ENCODE results near the gene IFI30.
A peak's percentile ranks its signal among the peaks of the same experiment; 100 is the strongest.
"Not testable (repeated sequence)": the region's sequence is repeated elsewhere in the genome, so short reads cannot be mapped to it uniquely, and the experiment has no call there.

The IFI30 gene

DNA sequence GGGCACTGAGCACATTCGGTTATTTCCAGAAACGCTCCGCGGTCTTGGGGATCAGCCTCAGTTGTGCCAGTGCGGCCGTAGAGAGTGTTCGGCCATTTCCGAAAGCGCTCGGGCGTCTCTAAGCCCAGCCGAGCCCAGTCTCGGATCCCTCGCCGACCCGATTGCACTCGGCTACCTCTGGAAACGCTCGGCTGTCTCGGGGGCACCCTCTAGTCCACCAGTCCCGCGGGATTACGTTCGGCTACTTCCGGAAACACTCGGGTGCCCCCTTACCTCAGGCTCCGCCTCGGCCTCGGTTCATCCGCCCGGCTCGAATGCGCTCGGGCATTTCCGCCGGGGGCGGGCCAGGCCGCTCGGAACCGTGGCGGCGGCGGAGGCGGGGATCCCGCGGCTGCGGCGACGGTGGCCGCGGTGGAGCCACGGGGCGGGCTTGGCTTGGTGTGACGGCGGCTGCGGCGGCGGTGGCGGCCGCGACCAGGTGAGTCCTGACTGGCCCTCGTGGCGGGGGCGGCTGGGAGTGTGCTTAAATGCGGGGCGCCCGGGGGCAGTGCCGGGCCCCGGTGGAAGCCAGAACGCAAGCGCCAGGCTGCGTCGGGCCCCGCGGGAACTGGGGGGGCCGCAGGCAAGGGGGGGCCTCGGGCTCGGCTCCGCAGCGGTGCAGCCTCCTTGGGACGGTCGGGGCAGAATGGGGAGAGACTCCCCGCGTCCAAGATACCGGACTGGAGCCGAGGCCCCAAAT, 20.6 kb upstream of the IFI30 start, which contains the start of gene PIK3R2:
PIK3R2 (plus strand) TSS at position 347 of the 739 bp plus-strand sequence. CDS start 2,717 bp downstream, outside the sequence.
- DNase-seq: peak; percentile 99

DNA sequence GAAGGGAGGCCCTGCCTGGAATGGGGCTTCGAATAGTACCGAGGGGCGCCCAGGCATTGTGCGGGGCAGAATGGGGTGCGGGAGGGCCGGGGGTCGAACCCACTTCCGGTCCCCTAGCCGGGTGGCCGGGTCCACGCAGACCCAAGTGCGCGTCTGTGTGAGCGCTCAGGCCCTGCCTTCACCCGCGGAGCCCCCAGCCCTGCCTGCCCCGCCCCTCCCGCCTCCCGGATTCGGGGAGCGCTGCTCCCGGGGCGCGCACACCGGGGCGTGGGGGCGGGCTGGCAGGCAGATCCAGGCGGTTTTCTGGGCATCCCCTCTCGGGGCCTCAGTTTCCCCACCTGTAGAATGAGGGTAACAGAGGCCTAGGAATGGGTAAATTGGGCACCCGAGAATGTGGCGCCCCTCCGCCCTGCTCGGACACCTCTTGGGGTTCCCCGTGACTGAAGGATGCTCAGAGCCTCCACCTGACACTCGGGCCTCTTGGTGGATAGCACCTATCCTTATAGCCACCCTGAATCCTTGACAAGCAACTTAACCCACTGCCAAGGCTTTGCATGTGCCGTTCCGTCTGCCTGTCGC, 20.0 kb upstream of the IFI30 start:
- DNase-seq: peak; percentile 32

DNA sequence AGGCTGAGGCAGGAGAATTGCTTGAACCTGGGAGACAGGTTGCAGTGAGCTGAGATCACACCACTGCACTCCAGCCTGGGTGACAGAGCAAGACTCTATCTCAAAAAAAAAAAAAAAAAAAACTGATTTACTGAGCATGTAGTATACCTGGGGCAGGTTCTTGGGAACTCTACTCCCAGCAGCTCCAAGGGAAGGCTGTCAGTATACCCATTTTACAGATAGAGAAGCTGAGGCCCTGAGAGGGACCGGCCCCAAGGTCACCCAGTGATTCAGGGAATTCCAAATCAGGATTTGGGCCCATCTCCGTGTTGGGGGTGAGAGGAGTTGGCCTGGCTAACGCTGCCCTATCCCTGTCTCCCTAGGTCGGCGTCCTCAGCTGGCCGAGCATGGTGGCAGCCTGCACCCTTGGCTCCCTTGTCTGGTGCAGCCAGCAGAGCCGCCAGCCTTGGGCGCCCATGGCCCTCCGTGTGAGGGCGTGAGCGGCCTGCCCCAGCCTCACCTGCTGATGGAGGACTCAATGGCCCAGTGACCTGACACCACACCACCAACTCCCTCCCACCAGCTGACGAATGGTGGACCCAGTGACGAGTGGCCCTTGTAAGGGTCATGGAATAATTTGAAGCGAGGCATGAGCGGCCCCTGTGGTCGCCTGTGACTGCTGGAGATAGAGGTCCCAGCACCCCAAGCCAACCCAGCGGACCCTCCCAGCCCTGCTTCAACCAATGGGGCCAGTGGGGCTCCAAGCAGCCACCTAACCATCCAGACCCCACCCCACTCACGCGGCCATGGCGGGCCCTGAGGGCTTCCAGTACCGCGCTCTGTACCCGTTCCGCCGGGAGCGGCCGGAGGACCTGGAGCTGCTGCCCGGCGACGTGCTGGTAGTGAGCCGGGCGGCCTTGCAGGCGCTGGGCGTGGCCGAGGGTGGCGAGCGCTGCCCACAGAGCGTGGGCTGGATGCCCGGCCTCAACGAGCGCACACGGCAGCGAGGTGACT, 18.2 kb upstream of the IFI30 start:
- no peak for DNase-seq

DNA sequence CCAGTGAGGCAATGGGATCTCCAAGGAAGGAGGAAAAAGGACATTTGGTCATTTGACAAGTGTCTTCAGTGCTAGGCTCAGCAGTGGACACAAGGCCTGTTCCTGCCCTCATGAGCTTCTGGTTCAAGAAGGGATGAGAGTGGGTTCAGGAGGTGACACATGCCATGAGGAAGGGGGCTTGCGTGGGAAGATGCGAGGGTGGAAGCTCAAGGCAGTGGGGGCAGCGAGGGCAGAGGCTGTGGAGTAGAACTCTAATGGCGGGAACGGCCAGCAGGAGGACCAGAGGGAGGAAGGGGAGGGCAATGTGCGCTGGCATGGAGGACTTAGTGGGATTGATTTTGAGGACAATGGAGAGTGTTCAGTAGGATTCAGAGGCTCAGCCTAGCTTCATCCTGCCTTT, 17.3 kb upstream of the IFI30 start:
- DNase-seq: no peak

DNA sequence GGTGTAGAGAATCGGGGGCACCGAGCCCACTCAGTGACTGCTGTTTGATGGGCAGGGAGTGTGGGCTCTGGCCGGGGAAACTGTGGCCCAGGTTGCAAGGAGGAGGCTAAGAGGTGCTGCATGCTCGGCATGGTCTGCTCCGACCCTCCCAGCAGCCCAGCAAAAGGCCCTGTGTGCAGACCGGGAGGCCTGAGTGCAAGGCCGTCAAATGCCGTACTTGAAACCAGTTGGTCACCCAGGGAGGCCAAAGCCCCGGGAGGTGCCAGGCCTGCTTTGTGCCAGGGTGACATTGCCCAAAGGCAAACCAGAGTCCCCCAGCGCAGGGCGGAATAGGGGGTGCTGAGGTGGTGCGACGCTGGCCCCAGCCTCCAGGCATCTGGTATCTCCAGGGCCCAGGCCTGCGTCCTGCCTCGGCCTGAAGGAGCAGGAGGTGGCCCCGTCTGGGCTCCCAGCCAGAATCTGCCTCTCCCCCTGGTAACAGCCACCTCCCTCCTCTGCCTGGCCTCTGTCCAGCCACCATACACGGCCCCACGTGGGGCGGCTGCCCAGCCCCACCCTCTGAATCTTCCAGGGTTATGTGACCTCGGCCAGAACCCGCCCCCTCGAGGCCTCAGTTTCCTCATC, 16.7 kb upstream of the IFI30 start:
- no peak for DNase-seq

DNA sequence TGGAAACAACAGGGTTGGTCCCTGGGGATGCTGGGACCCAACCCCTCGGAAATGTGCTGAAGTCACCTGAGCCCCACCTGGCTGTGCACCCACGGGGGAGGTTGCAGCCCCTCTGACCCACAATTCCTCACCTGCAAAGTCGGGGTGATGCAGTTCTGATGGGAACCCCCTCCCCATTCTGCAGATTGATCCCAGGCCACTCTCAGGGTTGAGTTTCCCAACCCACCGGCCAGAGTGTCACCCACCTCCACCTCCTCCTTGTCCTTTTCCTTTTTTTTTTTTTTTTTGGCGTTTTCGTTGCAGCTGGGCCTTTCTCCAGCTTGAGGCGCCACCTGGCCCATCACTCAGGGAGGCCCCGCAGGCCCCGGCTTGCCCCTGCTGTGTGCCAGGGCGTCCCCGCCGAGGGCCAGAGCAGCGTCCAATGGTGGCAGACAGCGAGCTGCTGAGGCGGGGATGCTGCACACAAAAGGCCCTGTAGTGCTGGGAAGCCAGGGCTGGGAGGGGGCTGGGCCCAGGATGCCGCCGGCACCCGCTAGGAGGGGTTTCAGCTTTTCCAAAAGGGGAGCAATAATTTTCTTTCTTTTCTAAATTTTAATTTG, 16.0 kb upstream of the IFI30 start:
- no peak for DNase-seq

DNA sequence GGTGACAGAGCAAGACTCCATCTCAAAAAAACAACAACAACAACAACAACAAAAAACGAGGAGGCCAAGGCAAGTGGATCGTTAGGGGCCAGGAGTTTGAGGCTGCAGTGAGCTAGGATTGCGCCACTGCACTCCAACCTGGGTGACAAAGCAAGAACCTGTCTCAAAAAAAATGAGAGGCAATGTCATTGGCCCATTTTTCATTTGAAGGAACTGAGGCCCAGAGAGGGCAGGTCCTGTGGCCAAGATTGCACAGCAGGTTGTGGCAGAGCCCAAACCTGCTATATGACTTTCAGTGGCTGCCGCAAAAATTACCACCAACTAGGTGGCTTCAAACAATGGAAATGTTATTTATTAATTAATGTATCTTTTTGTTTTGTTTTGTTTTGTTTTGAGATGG, 15.1 kb upstream of the IFI30 start:
- DNase-seq: no peak

DNA sequence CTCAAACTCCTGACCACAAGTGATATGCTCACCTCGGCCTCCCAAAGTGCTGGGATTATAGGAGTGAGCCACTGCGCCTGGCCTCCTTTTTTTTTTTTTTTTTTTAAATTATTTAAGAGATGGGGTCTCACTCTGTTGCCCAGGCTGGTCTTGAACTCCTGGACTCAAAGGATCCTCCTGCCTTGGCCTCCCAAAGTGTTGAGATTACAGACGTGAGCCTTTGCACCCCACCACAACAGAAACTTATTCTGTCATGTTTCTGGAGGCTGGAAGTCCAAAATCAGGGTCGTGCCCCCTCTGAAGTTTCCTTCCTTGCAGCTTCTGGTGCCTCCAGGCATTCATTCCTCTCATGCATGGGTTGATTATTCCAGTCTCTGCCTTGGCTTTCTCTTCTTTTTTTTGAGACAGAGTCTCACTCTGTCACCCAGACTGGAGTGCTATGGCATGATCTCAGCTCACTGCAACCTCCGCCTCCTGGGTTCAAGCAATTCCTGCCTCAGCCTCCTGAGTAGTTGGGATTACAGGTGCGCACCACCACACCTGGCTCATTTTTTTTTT, 14.5 kb upstream of the IFI30 start:
- not testable (repeated sequence) for DNase-seq

DNA sequence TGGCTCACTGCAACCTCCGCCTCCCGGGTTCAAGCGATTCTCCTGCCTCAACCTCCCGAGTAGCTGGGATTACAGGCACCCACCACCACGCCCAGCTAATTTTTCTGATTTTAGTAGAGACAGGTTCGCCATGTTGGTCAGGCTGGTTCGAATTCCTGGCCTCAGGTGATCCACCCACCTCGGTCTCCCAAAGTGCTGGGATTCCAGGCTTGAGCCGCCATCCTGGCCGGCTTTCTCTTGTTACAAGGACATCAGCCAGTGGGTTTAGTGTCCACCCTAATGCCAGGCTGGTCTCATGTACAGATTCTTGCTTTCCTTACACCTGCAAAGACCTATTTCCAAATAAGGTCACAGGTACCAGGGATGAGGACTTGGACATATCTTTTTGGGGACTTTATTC, 13.8 kb upstream of the IFI30 start:
- DNase-seq: no peak

DNA sequence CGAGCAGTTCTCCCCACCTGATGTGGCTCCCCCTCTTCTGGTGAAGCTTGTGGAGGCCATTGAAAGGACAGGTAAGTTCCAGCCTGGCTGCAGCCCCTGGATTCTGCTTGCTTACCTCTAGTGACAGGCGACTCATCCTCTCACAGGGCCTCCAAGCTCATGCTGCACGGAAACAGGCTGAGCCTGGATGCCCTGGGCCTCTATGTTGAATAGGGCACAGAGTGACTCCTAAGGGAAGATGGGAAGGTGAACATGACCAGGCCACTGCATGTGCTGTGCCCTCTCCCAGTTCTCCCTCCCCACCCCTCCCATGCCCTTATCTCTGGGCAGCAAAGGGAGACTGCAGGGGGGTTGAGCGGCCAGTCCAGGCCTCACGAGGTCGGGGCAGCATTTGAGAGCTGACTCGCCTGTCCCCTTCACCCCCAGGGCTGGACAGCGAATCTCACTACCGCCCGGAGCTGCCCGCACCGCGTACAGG, 13.1 kb upstream of the IFI30 start:
- DNase-seq: no peak

DNA sequence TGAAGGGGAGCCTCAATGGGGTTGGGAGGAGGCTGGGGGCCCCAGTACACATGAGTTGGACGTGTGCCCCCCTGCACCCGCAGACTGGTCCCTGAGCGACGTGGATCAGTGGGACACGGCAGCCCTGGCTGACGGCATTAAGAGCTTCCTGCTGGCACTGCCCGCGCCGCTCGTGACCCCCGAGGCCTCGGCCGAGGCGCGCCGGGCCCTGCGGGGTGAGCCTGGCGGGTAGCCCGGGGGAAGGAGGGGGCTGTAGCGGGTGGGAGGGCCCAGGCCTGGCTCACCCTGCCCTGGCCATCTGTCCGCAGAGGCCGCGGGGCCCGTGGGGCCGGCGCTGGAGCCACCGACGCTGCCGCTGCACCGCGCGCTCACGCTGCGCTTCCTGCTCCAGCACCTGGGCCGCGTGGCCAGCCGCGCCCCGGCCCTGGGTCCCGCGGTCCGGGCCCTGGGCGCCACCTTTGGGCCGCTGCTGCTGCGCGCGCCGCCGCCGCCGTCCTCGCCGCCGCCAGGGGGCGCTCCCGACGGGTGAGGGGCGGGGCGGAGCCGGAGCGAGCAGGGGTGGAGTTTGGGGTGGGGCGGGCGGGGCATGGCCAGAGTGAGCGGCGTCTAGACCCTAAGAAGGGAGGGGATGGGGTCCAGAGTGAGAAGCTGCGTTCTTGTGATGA, 12.5 kb upstream of the IFI30 start:
- DNase-seq: peak; percentile 81

DNA sequence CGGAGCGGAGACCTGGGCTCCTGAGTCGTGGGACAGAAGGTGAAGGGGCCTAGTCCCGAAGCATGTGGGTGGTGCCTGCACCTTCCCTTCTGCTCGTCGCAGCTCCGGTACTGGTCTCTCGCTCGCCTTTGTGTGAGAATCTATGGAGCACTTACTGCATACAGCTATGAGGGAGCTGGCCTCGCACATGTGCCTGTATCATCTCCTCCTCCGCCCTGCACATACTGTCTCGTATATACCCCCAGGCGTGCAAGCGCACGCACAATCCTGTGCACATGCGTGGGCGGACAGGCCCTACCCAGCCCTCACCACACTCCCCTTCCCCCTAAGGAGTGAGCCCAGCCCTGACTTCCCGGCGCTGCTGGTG, 12.0 kb upstream of the IFI30 start:
- DNase-seq: no peak

DNA sequence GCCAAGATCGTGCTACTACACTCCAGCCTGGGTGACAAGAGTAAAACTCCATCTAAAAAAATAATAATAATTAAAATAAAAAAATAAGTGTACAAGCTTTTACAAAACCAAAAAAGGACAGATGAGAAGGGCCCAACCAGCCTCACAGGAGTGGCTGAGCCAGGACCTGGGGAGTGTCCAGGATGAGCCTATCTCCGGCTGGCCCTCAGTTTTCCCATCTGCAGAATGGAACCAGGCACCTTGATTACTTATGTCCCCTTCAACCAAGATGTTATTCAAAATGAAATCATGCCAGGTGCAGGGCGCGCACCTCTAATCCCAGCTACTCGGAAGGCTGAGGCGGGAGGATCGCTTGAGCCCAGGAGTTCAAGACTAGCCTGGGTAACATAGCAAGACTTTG, 9.5 kb upstream of the IFI30 start:
- no peak for DNase-seq

DNA sequence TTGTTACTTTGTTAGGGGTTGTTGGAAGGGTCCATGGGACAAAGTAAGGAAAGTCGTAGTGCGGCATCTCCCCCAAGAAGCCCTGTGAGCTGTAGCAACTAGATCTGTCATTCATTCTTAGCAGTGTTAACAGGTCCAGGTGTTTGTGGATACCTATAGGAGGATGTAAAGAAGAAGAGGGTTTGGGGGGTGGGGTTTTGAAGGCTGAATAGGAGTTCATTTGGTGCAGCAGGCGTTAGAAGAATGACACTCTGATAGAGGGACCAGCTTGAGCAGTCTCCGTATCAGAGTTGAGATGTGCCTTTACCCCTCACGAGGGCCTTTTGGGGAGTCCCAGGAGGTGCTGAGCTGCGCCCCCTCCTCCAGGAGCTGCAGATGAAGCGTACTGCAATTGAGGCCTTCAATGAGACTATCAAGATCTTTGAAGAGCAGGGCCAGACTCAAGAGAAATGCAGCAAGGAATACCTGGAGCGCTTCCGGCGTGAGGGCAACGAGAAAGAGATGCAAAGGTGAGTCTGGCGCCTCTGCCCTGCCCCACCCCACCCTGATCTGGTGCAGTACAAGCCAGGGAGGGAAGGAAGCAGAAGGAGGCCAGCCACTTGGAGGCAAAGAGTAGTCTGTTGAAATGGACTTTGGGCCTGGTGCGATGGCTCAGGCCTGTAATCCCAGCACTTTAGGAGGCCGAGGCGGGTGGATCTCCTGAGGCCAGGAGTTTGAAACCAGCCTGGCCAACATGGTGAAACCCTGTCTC, 7.6 kb upstream of the IFI30 start:
- no peak for DNase-seq

DNA sequence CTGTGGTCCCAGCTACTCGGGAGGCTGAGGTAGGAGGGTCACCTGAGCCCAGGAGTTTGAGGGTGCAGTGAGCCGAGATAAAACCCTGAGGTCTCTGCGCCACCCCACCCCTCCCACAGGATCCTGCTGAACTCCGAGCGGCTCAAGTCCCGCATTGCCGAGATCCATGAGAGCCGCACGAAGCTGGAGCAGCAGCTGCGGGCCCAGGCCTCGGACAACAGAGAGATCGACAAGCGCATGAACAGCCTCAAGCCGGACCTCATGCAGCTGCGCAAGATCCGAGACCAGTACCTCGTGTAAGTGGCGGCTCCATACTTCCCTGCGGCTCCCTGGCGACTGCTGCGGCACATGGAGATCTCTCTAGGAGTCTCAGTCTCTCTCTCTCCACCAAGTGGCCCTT, 6.6 kb upstream of the IFI30 start:
- no peak for DNase-seq

DNA sequence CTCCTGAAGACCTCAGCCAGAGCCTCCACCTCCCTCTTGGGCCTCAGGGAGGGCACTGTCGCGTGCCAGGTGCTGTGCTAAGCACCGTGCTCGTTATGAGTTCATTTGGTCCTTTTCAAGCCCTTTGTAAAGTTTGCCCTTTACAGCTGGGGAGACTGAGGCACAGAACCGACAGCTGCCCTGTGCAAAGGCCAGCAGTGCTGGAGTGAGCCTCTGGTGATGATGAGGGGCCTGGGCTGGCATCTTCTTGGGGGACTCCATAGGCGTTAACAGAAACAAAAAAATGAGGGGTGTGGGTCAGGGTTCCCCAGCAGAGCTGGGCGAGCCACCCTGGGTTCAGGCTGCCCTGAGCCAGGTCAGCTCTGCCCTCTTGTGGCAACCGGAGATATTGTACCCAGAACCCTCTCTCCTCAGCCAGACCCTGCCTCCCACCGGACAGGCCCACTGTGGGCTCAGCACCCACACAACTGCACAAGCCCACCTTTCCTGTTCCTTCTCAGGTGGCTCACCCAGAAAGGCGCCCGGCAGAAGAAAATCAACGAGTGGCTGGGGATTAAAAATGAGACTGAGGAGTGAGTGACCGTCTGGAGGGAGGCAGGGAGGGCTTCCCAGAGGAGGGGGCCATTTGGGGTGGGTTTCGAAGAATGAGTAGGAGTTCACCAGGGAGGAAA, 5.5 kb upstream of the IFI30 start:
- DNase-seq: peak; percentile 46

DNA sequence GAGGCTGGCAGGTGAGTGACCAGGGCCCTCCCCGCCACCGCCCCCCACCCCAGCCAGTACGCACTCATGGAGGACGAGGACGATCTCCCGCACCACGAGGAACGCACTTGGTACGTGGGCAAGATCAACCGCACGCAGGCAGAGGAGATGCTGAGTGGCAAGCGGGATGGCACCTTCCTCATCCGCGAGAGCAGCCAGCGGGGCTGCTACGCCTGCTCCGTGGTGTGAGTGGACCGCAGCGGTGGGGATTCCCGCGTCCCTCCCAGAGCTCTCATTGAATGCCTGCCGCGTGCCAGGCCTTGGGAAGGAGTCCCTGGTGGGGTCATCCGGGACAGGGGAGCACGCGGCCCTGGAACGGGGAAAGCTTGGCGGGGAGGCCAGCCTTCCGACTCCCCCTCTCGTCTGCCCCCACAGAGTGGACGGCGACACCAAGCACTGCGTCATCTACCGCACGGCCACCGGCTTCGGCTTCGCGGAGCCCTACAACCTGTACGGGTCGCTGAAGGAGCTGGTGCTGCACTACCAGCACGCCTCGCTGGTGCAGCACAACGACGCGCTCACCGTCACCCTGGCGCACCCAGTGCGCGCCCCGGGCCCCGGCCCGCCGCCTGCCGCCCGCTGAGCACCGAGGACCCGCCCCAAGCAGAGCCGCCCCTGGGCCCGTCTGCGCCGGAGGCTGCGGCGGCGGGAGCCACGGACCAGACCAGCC, 4.8 kb upstream of the IFI30 start:
- DNase-seq: no peak

DNA sequence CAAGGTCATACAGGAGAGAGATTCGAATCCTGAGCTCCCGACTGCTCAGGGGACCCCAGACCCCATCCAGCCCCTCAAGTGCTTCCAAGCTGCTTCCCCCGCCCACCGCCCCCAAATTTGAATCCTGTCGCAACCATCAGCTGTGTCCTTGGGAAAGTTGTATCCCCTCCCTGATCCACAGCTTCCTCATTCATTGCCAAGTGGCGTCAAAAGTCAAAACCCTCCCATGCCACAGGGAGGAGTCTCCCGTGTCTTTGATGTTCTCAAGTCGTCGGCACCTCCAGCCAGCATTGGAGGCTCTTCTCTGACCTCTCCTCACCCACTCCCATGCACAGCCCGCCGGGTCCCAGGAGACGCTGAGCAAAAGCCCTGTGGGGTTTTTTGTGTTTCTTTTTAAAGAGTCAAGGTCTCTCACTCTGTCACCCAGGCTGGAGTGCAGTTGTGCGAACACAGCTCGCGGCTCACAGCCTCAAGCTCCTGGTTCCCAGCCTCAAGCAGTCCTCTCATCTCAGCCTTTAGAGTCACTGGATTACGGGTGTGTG, 2.8 kb upstream of the IFI30 start:
- no peak for DNase-seq

Data from T-helper 9 cell (primary cell).